Measurements from ENCODE around the gene TMEM174. TPM values are rescaled to one million over a fixed set of nuclear protein-coding genes. Genes with fewer than 3 reads are reported as not detected.

TMEM174 gene
- total RNA-seq, 1 donor from 2014 or later: not detected

- H3K4me2 ChIP-seq (ENCODE audit: low read length): peak overlapping the region; percentile 26
- FAIRE-seq (peak; percentile 68), DNase-seq (ENCODE audit: low read depth) (peak; percentile 58)
- H3K36me3 ChIP-seq (ENCODE audit: insufficient read depth, low read length): no peaks in the 10 kb centered on the region
- Mint-ChIP-seq H3K4me1 (ENCODE audit: low read depth, unreplicated experiment) (peaks cover 19% of the 10 kb centered on the region), H3K27me3 (ENCODE audit: low read depth, unreplicated experiment) (peaks cover 8% of the 10 kb centered on the region), H3K27ac (ENCODE audit: unreplicated experiment) (peak overlapping the region; percentile 72), H3K4me3 (ENCODE audit: unreplicated experiment) (no peak overlapping the region), H3K9me3 (ENCODE audit: unreplicated experiment) (peaks cover 11% of the 10 kb centered on the region), H3K36me3 (ENCODE audit: low read depth, unreplicated experiment) (no peaks in the 10 kb centered on the region)
- no peaks in the 10 kb centered on the region for H3K79me2 ChIP-seq (ENCODE audit: insufficient read depth, low read length)
- H3K9me3 ChIP-seq (ENCODE audit: insufficient read depth, low read depth, low read length): peaks cover 4% of the 10 kb centered on the region
- H3K27me3 ChIP-seq (ENCODE audit: insufficient read depth, low read length): no peaks in the 10 kb centered on the region
- peak overlapping the region; percentile 8 for H3K9ac ChIP-seq (ENCODE audit: low read length)
- peaks cover 9% of the 10 kb centered on the region for H3K4me1 ChIP-seq (ENCODE audit: insufficient read depth, low read length)
- H3K4me3 ChIP-seq (ENCODE audit: insufficient read depth, low read depth, low read length): no peak overlapping the region
- no peaks in the 10 kb centered on the region for H4K20me1 ChIP-seq (ENCODE audit: insufficient read depth, low read length)
- H3K27ac ChIP-seq (ENCODE audit: low read depth, low read length): no peak overlapping the region
- no peak for TF ChIP-seq EZH2 (IDR thresholded peaks at IDR 0.05; ENCODE audit: insufficient read depth, low read length)
- no peak for TF ChIP-seq CTCF (IDR thresholded peaks at IDR 0.05; ENCODE audit: insufficient read depth, low read depth, low read length)
- peak overlapping the region; percentile 49 for H2AFZ ChIP-seq (ENCODE audit: low read depth, low read length)
Observed at GRCh38 chr5:73188764-73189531, 16.0 kb downstream of the TMEM174 start.

GRCh38 chr5:73189871-73190376 is 16.9 kb downstream of the TMEM174 start:
- Mint-ChIP-seq H3K4me3 (ENCODE audit: unreplicated experiment) (no peak overlapping the region), H3K9me3 (ENCODE audit: unreplicated experiment) (peaks cover 8% of the 10 kb centered on the region), H3K36me3 (ENCODE audit: low read depth, unreplicated experiment) (no peaks in the 10 kb centered on the region), H3K4me1 (ENCODE audit: low read depth, unreplicated experiment) (peaks cover 19% of the 10 kb centered on the region), H3K27me3 (ENCODE audit: low read depth, unreplicated experiment) (peaks cover 15% of the 10 kb centered on the region), H3K27ac (ENCODE audit: unreplicated experiment) (peak overlapping the region; percentile 72)
- FAIRE-seq (peak; percentile 81), DNase-seq (ENCODE audit: low read depth) (peak; percentile 75)
- H3K27me3 ChIP-seq (ENCODE audit: insufficient read depth, low read length): peaks cover 3% of the 10 kb centered on the region
- H3K9ac ChIP-seq (ENCODE audit: low read length): no peak overlapping the region
- no peak overlapping the region for H3K4me3 ChIP-seq (ENCODE audit: insufficient read depth, low read depth, low read length)
- H3K4me2 ChIP-seq (ENCODE audit: low read length): peak overlapping the region; percentile 26
- no peak overlapping the region for H2AFZ ChIP-seq (ENCODE audit: low read depth, low read length)
- H3K79me2 ChIP-seq (ENCODE audit: insufficient read depth, low read length): no peaks in the 10 kb centered on the region
- TF ChIP-seq CTCF (IDR thresholded peaks at IDR 0.05; ENCODE audit: insufficient read depth, low read depth, low read length) (no peak), EZH2 (IDR thresholded peaks at IDR 0.05; ENCODE audit: insufficient read depth, low read length) (no peak)
- H3K9me3 ChIP-seq (ENCODE audit: insufficient read depth, low read depth, low read length): no peaks in the 10 kb centered on the region
- H3K27ac ChIP-seq (ENCODE audit: low read depth, low read length): peak overlapping the region; percentile 7
- H3K4me1 ChIP-seq (ENCODE audit: insufficient read depth, low read length): peaks cover 9% of the 10 kb centered on the region
- no peaks in the 10 kb centered on the region for H3K36me3 ChIP-seq (ENCODE audit: insufficient read depth, low read length)
- no peaks in the 10 kb centered on the region for H4K20me1 ChIP-seq (ENCODE audit: insufficient read depth, low read length)

- Mint-ChIP-seq H3K27ac (ENCODE audit: unreplicated experiment) (no peak overlapping the region), H3K4me3 (ENCODE audit: unreplicated experiment) (no peak overlapping the region), H3K4me1 (ENCODE audit: low read depth, unreplicated experiment) (peaks cover 19% of the 10 kb centered on the region), H3K27me3 (ENCODE audit: low read depth, unreplicated experiment) (peaks cover 39% of the 10 kb centered on the region), H3K9me3 (ENCODE audit: unreplicated experiment) (peaks cover 4% of the 10 kb centered on the region), H3K36me3 (ENCODE audit: low read depth, unreplicated experiment) (no peaks in the 10 kb centered on the region)
- no peak overlapping the region for H3K27ac ChIP-seq (ENCODE audit: low read depth, low read length)
- H4K20me1 ChIP-seq (ENCODE audit: insufficient read depth, low read length): no peaks in the 10 kb centered on the region
- H3K4me3 ChIP-seq (ENCODE audit: insufficient read depth, low read depth, low read length): no peak overlapping the region
- no peak for DNase-seq (ENCODE audit: low read depth)
- peaks cover 9% of the 10 kb centered on the region for H3K4me1 ChIP-seq (ENCODE audit: insufficient read depth, low read length)
- H2AFZ ChIP-seq (ENCODE audit: low read depth, low read length): no peak overlapping the region
- H3K27me3 ChIP-seq (ENCODE audit: insufficient read depth, low read length): peaks cover 8% of the 10 kb centered on the region
- no peak for TF ChIP-seq CTCF (IDR thresholded peaks at IDR 0.05; ENCODE audit: insufficient read depth, low read depth, low read length)
- no peak for TF ChIP-seq EZH2 (IDR thresholded peaks at IDR 0.05; ENCODE audit: insufficient read depth, low read length)
- no peak overlapping the region for H3K9ac ChIP-seq (ENCODE audit: low read length)
- no peaks in the 10 kb centered on the region for H3K9me3 ChIP-seq (ENCODE audit: insufficient read depth, low read depth, low read length)
- no peaks in the 10 kb centered on the region for H3K36me3 ChIP-seq (ENCODE audit: insufficient read depth, low read length)
- FAIRE-seq: no peak
- H3K79me2 ChIP-seq (ENCODE audit: insufficient read depth, low read length): no peaks in the 10 kb centered on the region
- H3K4me2 ChIP-seq (ENCODE audit: low read length): no peak overlapping the region
Observed at GRCh38 chr5:73192370-73192769, 19.4 kb downstream of the TMEM174 start.

All from astrocyte (in vitro differentiated cells and primary cell).